Measurements from ENCODE around the gene CACNA1S. TPM values are rescaled to one million over a fixed set of nuclear protein-coding genes. Genes with fewer than 3 reads are reported as not detected.

Gene CACNA1S
- total RNA-seq, 3 donors from 2014 or later = not detected

- no peak overlapping the region for H3K4me3 ChIP-seq
- TF ChIP-seq CTCF (IDR thresholded peaks at IDR 0.05) (no peak), POLR2AphosphoS5 (IDR thresholded peaks at IDR 0.05) (no peak), POLR2A (IDR thresholded peaks at IDR 0.05) (no peak)
- no peak for DNase-seq (ENCODE audit: low spot score in 2 of 2)
- no peak overlapping the region for H3K27ac ChIP-seq
- intact Hi-C loops (cut with DNase I; ENCODE audit: low total_unique reads) = no loop called here
- H3K27me3 ChIP-seq = no peaks in the 10 kb centered on the region
- no peaks in the 10 kb centered on the region for H3K36me3 ChIP-seq
- H3K4me1 ChIP-seq = no peaks in the 10 kb centered on the region
- no peaks in the 10 kb centered on the region for H3K9me3 ChIP-seq
Measured at GRCh38 chr1:201008666-201009360, 103.4 kb downstream of the CACNA1S start.

DNA sequence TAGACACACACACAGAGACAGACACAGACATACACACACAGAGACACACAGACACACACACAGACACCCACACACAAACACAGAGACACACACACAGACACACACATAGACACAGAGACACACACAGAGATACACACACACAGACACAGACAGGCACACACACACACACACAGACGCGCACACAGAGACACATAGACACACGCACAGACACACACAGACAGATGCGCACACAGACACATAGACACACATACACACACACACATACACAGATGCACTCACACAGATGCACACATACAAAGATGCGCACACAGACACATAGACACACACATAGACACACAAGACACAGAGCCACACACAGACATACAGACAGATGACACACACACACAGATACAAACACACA lies 104.7 kb downstream of the CACNA1S start:
- no peak overlapping the region for H3K4me3 ChIP-seq
- H3K27ac ChIP-seq = no peak overlapping the region
- TF ChIP-seq POLR2AphosphoS5 (IDR thresholded peaks at IDR 0.05) (no peak), POLR2A (IDR thresholded peaks at IDR 0.05) (no peak), CTCF (IDR thresholded peaks at IDR 0.05) (no peak)
- intact Hi-C loops (cut with DNase I; ENCODE audit: low total_unique reads) = no loop called here
- H3K27me3 ChIP-seq = no peaks in the 10 kb centered on the region
- H3K4me1 ChIP-seq = no peaks in the 10 kb centered on the region
- no peak for DNase-seq (ENCODE audit: low spot score in 2 of 2)
- H3K9me3 ChIP-seq = no peaks in the 10 kb centered on the region
- H3K36me3 ChIP-seq = no peaks in the 10 kb centered on the region

GRCh38 chr1:201006450-201006849 lies 105.8 kb downstream of the CACNA1S start:
- no peaks in the 10 kb centered on the region for H3K9me3 ChIP-seq
- H3K27me3 ChIP-seq = no peaks in the 10 kb centered on the region
- H3K36me3 ChIP-seq = no peaks in the 10 kb centered on the region
- H3K4me1 ChIP-seq = no peaks in the 10 kb centered on the region
- no peak overlapping the region for H3K4me3 ChIP-seq
- DNase-seq (ENCODE audit: low spot score in 2 of 2) = no peak
- H3K27ac ChIP-seq = no peak overlapping the region
- no peak for TF ChIP-seq CTCF (IDR thresholded peaks at IDR 0.05)
- no peak for TF ChIP-seq POLR2AphosphoS5 (IDR thresholded peaks at IDR 0.05)
- TF ChIP-seq POLR2A (IDR thresholded peaks at IDR 0.05) = no peak
- intact Hi-C loops (cut with DNase I; ENCODE audit: low total_unique reads) = no loop called here

DNA sequence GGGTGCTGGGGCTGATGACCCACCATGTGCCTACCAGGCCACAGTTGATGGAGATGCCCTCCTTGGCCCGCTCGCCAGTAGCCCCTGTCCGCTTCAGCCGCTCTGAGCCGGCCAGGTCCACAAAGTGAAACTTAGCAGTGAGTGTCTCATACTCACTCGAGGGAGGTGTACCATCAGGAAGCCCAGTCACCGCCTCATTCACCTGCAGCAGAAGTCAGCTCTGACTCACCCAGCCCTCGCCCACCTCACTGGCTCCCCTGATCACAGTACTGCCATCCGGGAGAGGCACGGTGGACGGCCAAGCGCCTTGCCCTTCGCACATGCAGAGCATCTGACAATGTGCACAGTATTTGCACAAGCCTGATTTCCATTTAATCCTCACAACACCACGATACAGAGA lies 107.5 kb downstream of the CACNA1S start:
- Histone ChIP-seq H3K36me3 (no peaks in the 10 kb centered on the region), H3K27me3 (no peaks in the 10 kb centered on the region), H3K27ac (no peak overlapping the region), H3K4me3 (no peak overlapping the region), H3K4me1 (no peaks in the 10 kb centered on the region), H3K9me3 (no peaks in the 10 kb centered on the region)
- no peak for DNase-seq (ENCODE audit: low spot score in 2 of 2)
- TF ChIP-seq CTCF (IDR thresholded peaks at IDR 0.05) (no peak), POLR2AphosphoS5 (IDR thresholded peaks at IDR 0.05) (no peak), POLR2A (IDR thresholded peaks at IDR 0.05) (no peak)
- intact Hi-C loops (cut with DNase I; ENCODE audit: low total_unique reads) = no loop called here

DNA sequence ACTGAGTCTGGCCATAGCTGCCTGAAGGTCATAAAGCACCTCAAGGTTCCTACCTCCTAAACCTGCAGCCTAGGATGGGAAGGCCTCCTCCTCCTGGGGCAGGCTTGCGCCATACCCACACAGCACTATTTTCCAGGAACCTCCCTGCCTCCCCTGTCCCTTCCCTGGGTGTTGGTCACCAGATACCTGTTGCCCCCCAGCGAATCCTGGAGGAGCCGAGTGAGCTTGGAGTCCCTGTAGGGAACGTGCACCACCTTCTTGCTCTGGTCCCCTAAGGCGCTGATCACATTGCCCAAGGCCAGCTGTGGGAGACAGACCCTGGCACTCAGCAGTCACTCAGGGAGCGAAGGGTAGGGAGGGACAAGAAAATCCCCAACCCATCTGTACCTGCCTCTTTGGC lies 108.1 kb downstream of the CACNA1S start:
- intact Hi-C loops (cut with DNase I; ENCODE audit: low total_unique reads) = no loop called here
- H3K27ac ChIP-seq = no peak overlapping the region
- H3K36me3 ChIP-seq = no peaks in the 10 kb centered on the region
- no peak overlapping the region for H3K4me3 ChIP-seq
- TF ChIP-seq CTCF (IDR thresholded peaks at IDR 0.05) (no peak), POLR2AphosphoS5 (IDR thresholded peaks at IDR 0.05) (no peak), POLR2A (IDR thresholded peaks at IDR 0.05) (no peak)
- no peaks in the 10 kb centered on the region for H3K27me3 ChIP-seq
- H3K4me1 ChIP-seq = no peaks in the 10 kb centered on the region
- H3K9me3 ChIP-seq = no peaks in the 10 kb centered on the region
- no peak for DNase-seq (ENCODE audit: low spot score in 2 of 2)
